Measurements from ENCODE around the gene SLC5A2. TPM values are rescaled to one million over a fixed set of nuclear protein-coding genes. Genes with fewer than 3 reads are reported as not detected.
"Not testable (repeated sequence)": the region's sequence is repeated elsewhere in the genome, so short reads cannot be mapped to it uniquely, and the experiment has no call there.

The SLC5A2 gene
- total RNA-seq (2022) (0.54 and 1.6 TPM in 2 replicates), Bru-seq, nascent RNA (percentile 24 among the genes with signal in this experiment), BruChase-seq, experiment 1, labeled RNA remaining after a 6-hour chase (percentile 15 among the genes with signal in this experiment), BruChase-seq, experiment 2, labeled RNA remaining after a 2-hour chase (percentile 28 among the genes with signal in this experiment)
- long read RNA-seq, partial matches to known transcripts, result 1 of 1 reads
- long read RNA-seq, other reads (novel, unspliced or antisense), result 0 of 1 reads

DNA sequence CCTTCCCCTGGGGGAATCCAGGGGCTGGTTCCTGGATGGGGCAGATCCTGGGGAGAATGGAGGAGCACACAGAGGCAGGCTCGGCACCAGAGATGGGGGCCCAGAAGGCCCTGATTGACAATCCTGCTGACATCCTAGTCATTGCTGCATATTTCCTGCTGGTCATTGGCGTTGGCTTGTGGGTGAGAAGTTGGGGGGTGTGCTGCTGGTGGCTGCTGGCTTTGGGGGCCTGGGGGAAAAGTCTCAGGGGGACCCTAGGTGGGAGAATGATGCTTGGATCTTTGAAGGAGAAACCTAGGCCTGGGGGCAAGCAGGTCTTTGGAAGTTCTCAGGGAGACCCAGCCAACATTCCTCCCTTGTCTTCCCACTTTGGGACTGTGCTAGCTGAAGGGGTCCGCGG is at the start of gene SLC5A2:
SLC5A2 (plus strand) TSS at position 43 of the 400 bp plus-strand sequence; CDS start at position 57, 14 bp downstream.
- intact Hi-C loops (cut with micrococcal nuclease; ENCODE audit: unreplicated experiment), result no loop called here
- TF ChIP-seq, protein P1, sequence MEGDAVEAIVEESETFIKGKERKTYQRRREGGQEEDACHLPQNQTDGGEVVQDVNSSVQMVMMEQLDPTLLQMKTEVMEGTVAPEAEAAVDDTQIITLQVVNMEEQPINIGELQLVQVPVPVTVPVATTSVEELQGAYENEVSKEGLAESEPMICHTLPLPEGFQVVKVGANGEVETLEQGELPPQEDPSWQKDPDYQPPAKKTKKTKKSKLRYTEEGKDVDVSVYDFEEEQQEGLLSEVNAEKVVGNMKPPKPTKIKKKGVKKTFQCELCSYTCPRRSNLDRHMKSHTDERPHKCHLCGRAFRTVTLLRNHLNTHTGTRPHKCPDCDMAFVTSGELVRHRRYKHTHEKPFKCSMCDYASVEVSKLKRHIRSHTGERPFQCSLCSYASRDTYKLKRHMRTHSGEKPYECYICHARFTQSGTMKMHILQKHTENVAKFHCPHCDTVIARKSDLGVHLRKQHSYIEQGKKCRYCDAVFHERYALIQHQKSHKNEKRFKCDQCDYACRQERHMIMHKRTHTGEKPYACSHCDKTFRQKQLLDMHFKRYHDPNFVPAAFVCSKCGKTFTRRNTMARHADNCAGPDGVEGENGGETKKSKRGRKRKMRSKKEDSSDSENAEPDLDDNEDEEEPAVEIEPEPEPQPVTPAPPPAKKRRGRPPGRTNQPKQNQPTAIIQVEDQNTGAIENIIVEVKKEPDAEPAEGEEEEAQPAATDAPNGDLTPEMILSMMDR (IDR thresholded peaks at IDR 0.05; ENCODE audit: unreplicated experiment), result no peak
- H3K27ac Mint-ChIP-seq (ENCODE audit: unreplicated experiment), result no peak within 1 kb of the TSS
- H3K36me3 Mint-ChIP-seq (ENCODE audit: insufficient read depth, unreplicated experiment), result peaks cover 29% of the 10 kb centered on the region
- no peak within 1 kb of the TSS for H3K4me3 Mint-ChIP-seq (ENCODE audit: low read depth, unreplicated experiment)
- H3K9me3 Mint-ChIP-seq (ENCODE audit: low read depth, unreplicated experiment), result no peaks in the 10 kb centered on the region
- DNase-seq, result no peak
- CTCF ChIA-PET, result no interaction called here
- peaks cover 22% of the 10 kb centered on the region for H3K4me1 Mint-ChIP-seq (ENCODE audit: low read depth, unreplicated experiment)
- no peaks in the 10 kb centered on the region for H3K27me3 Mint-ChIP-seq (ENCODE audit: unreplicated experiment)
- BruUV-seq (replicated peaks), result no TSS peak

DNA sequence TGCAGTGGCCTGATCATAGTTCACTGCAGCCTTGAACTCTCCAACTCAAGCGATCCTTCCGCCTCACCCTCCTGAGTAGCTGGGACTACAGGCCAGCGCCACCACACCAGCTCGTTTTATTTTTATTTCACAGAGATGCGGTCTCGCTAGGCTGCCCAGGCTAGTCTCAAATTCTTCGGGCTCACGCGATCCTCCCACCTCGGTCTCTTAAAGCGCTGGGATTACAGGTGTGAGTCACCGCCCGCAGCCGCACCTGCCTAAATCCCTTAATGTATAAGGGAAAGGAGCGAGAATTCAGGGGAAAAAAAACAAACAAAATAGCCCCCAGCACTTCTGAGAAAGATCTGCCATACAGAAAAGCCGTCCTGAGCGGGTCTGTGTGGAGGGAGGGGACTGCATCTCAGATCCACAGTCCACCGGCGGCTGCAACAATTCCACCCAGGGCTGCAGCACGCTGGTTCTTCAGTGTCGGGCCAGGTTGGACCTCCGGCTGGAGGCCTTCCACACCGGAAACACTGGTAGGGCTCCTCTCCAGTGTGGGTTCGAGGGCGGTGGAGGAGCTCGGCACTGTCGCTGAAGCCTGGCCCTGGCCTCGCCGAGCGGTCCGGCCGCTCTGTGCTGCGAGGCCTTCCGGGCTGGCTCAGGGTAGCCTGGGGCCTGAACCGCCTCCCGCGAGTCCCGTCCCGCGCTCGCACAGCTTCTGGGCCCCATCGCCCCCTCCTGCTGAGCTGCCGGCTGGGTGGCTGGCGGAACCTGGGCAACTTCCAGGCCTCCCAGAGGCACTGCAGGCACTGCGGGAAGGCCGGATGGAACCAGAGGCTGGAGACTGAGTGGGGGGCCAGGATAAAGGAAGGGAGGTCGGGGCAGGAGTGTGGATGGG is 47.3 kb upstream of the SLC5A2 start:
- Mint-ChIP-seq H3K27me3 (ENCODE audit: unreplicated experiment) (peaks cover 5% of the 10 kb centered on the region), H3K4me1 (ENCODE audit: low read depth, unreplicated experiment) (peaks cover 7% of the 10 kb centered on the region), H3K4me3 (ENCODE audit: low read depth, unreplicated experiment) (no peak overlapping the region), H3K9me3 (ENCODE audit: low read depth, unreplicated experiment) (no peaks in the 10 kb centered on the region), H3K27ac (ENCODE audit: unreplicated experiment) (no peak overlapping the region), H3K36me3 (ENCODE audit: insufficient read depth, unreplicated experiment) (no peaks in the 10 kb centered on the region)
- BruUV-seq (replicated peaks), result no TSS peak
- CTCF ChIA-PET, result interaction anchor here (0.7 to 0.9 kb wide), 2 partner anchors 10 to 427 kb away, joined by 3 read pairs; no protein-coding TSS in a partner anchor
- intact Hi-C loops (cut with micrococcal nuclease; ENCODE audit: unreplicated experiment), result no loop called here
- TF ChIP-seq, protein P1 (IDR thresholded peaks at IDR 0.05; ENCODE audit: unreplicated experiment), result no peak
- no peak for DNase-seq

DNA sequence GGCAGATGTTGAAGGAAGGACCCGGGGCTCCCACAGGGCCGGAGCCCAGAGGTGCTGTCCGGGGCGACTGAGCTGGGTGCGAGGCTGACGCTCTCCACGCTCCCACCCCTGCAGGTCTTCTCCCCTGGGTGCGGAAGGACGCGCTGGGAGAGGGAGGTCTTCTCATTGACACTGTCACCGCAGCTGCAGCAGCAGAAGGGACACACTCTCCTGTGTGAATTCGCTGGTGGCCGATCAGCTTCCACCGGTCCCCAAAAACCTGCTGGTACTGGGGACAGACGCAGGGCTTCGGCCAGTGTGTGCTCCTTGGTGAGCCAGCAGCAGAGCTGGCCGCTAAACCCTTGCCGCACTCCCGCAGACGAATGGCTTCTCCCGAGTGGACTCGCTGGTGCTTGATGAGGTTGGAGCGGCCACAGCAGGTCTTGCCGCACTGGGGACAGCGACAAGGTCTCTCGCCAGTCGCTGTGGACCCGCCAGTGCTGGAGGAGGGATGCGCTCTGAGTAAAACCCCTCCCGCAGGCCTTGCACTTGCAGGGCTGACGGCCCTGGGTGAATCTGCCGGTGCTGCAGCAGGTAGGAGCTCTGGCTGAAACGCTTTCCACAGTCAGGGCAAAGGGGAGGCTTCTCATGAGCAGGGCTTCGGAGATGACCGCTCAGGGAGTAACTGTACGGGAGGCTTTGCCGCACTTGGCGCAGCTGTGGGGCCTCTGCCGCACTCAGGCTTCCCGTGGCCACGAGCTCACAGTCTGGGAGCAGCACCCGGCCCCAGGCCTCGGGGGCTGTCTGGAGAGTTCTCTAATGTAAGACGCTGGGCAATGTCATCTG is 46.5 kb upstream of the SLC5A2 start:
- intact Hi-C loops (cut with micrococcal nuclease; ENCODE audit: unreplicated experiment), result no loop called here
- Mint-ChIP-seq H3K36me3 (ENCODE audit: insufficient read depth, unreplicated experiment) (no peaks in the 10 kb centered on the region), H3K27me3 (ENCODE audit: unreplicated experiment) (peaks cover 8% of the 10 kb centered on the region), H3K9me3 (ENCODE audit: low read depth, unreplicated experiment) (no peaks in the 10 kb centered on the region), H3K27ac (ENCODE audit: unreplicated experiment) (no peak overlapping the region), H3K4me1 (ENCODE audit: low read depth, unreplicated experiment) (peaks cover 7% of the 10 kb centered on the region), H3K4me3 (ENCODE audit: low read depth, unreplicated experiment) (no peak overlapping the region)
- TF ChIP-seq, protein P1 (IDR thresholded peaks at IDR 0.05; ENCODE audit: unreplicated experiment), result no peak
- no peak for DNase-seq
- CTCF ChIA-PET, result interaction anchor here (0.6 to 0.7 kb wide), 2 partner anchors 51 to 428 kb away, joined by 3 read pairs; no protein-coding TSS in a partner anchor
- BruUV-seq (replicated peaks), result no TSS peak

DNA sequence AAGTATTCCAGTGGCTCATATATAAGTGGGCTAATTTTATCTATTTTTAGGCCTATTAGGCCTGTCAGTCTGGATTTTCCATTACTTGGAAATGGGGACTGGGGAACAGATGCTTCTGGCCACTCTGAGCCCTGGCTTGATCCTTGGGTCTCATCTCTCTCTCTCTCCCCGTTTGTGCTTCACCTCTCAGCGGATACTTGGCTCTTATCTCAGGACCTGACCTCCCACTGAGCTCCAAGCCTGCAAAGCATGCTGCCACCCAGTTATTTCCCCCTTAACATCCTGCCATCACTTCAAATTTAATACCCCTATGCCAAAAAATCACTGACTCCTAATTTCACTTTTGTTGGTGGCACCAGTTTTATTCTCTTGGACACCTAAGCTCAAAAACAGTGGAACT is 44.5 kb upstream of the SLC5A2 start:
- peaks cover 8% of the 10 kb centered on the region for H3K27me3 Mint-ChIP-seq (ENCODE audit: unreplicated experiment)
- BruUV-seq (replicated peaks), result no TSS peak
- H3K27ac Mint-ChIP-seq (ENCODE audit: unreplicated experiment), result no peak overlapping the region
- intact Hi-C loops (cut with micrococcal nuclease; ENCODE audit: unreplicated experiment), result no loop called here
- H3K4me1 Mint-ChIP-seq (ENCODE audit: low read depth, unreplicated experiment), result peaks cover 7% of the 10 kb centered on the region
- CTCF ChIA-PET, result no interaction called here
- no peaks in the 10 kb centered on the region for H3K9me3 Mint-ChIP-seq (ENCODE audit: low read depth, unreplicated experiment)
- no peak overlapping the region for H3K4me3 Mint-ChIP-seq (ENCODE audit: low read depth, unreplicated experiment)
- DNase-seq, result no peak
- H3K36me3 Mint-ChIP-seq (ENCODE audit: insufficient read depth, unreplicated experiment), result peaks cover 17% of the 10 kb centered on the region
- TF ChIP-seq, protein P1 (IDR thresholded peaks at IDR 0.05; ENCODE audit: unreplicated experiment), result no peak

DNA sequence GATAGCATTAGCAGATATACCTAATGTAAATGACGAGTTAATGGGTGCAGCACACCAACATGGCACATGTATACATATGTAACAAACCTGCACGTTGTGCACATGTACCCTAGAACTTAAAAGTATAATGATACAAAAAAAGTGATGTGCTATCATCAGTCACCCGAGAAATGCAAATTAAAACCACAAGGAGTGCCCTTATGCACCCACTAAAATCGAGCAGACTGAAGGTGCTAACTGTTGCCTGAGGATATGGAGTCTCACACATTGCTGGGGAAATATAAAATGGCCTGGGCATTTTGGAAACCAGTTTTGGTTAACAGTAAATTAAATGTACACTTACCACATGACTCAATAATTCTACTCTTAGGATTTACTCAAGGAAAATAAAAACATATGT is 43.9 kb upstream of the SLC5A2 start:
- intact Hi-C loops (cut with micrococcal nuclease; ENCODE audit: unreplicated experiment); H3K4me3 Mint-ChIP-seq (ENCODE audit: low read depth, unreplicated experiment); H3K27ac Mint-ChIP-seq (ENCODE audit: unreplicated experiment); BruUV-seq (replicated peaks); H3K9me3 Mint-ChIP-seq (ENCODE audit: low read depth, unreplicated experiment); DNase-seq; H3K4me1 Mint-ChIP-seq (ENCODE audit: low read depth, unreplicated experiment); CTCF ChIA-PET; H3K27me3 Mint-ChIP-seq (ENCODE audit: unreplicated experiment): not testable (repeated sequence)
- H3K36me3 Mint-ChIP-seq (ENCODE audit: insufficient read depth, unreplicated experiment), result peaks cover 17% of the 10 kb centered on the region
